IMR-90 (cell line): ENCODE results near the gene ARHGEF37.

ENCODE experiments used
- MXI1 ChIP-seq: IDR thresholded peaks from 2 replicates; pipeline ENCODE4 v1.6.1; 2012; ENCODE audit warnings: low read depth, mild to moderate bottlenecking, low read length, moderate library complexity, borderline replicate concordance
- POLR2A ChIP-seq: IDR thresholded peaks from 2 replicates; pipeline ENCODE4 v1.6.1; 2012; ENCODE audit warnings: mild to moderate bottlenecking, low read depth, low read length
- RAD21 ChIP-seq: IDR thresholded peaks from 2 replicates; pipeline ENCODE4 v1.6.1; 2012; ENCODE audit warnings: low read length, improper control_type of control experiment
- SMC3 ChIP-seq: fragments of 150-350 bp; IDR thresholded peaks from 2 replicates; pipeline ENCODE4 v1.6.1; 2016; ENCODE audit warnings: low read depth, mild to moderate bottlenecking, antibody characterized with exemption, low read length, moderate library complexity
- TF ChIP-seq, protein P1 (sequence below): conservative IDR thresholded peaks from 2 replicates; pipeline ENCODE4 v1.5.1; 2012; ENCODE audit warnings: mild to moderate bottlenecking, low read depth, low read length, improper control_type of control experiment
- TF ChIP-seq, protein P2 (sequence below): fragments of 150-350 bp; IDR thresholded peaks from 2 replicates; pipeline ENCODE4 v1.6.1; 2017; ENCODE audit warnings: mild to moderate bottlenecking, antibody characterized with exemption, low read length, low read depth

DNA sequence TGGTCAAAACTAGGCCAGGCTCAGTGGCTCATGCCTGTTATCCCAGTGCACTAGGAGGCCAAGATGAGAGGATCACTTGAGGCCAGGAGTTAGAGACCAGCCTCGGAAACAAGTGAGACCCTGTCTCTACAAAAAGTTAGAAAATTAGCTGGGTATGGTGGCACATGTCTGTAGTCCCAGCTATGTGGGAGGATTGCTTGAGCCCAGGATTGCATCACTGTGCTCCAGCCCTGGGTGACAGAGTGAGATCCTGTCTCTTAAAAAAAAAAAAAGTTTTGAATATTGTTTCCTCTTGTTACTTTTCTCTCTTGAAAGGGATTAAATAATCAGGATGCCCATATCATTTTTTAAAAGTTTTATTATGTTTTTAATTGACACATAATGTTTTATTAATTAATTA lies 7.6 kb downstream of the ARHGEF37 start:
- TF ChIP-seq, protein P1, sequence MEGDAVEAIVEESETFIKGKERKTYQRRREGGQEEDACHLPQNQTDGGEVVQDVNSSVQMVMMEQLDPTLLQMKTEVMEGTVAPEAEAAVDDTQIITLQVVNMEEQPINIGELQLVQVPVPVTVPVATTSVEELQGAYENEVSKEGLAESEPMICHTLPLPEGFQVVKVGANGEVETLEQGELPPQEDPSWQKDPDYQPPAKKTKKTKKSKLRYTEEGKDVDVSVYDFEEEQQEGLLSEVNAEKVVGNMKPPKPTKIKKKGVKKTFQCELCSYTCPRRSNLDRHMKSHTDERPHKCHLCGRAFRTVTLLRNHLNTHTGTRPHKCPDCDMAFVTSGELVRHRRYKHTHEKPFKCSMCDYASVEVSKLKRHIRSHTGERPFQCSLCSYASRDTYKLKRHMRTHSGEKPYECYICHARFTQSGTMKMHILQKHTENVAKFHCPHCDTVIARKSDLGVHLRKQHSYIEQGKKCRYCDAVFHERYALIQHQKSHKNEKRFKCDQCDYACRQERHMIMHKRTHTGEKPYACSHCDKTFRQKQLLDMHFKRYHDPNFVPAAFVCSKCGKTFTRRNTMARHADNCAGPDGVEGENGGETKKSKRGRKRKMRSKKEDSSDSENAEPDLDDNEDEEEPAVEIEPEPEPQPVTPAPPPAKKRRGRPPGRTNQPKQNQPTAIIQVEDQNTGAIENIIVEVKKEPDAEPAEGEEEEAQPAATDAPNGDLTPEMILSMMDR = no peak
- TF ChIP-seq MXI1 = no peak
- TF ChIP-seq POLR2A = no peak
- TF ChIP-seq, protein P2, sequence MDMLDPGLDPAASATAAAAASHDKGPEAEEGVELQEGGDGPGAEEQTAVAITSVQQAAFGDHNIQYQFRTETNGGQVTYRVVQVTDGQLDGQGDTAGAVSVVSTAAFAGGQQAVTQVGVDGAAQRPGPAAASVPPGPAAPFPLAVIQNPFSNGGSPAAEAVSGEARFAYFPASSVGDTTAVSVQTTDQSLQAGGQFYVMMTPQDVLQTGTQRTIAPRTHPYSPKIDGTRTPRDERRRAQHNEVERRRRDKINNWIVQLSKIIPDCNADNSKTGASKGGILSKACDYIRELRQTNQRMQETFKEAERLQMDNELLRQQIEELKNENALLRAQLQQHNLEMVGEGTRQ = no peak
- TF ChIP-seq RAD21 = no peak
- TF ChIP-seq SMC3 = no peak
